Stimulated activated CD8-positive, alpha-beta memory T cell treated with anti-CD3 and anti-CD28 coated beads, Interleukin-15, amount 100 ng/mL, for 4 hours (primary cell): Measurements from ENCODE around the gene PAPSS1.
"Not testable (repeated sequence)": the region's sequence is repeated elsewhere in the genome, so short reads cannot be mapped to it uniquely, and the experiment has no call there.

Source experiments
- DNase-seq, 2 donors: peaks; one replicate each; pipeline ENCODE4 v3.0.0-alpha.2; 2020; ENCODE audit warnings: low read depth in 2 of 2

PAPSS1 gene

DNA sequence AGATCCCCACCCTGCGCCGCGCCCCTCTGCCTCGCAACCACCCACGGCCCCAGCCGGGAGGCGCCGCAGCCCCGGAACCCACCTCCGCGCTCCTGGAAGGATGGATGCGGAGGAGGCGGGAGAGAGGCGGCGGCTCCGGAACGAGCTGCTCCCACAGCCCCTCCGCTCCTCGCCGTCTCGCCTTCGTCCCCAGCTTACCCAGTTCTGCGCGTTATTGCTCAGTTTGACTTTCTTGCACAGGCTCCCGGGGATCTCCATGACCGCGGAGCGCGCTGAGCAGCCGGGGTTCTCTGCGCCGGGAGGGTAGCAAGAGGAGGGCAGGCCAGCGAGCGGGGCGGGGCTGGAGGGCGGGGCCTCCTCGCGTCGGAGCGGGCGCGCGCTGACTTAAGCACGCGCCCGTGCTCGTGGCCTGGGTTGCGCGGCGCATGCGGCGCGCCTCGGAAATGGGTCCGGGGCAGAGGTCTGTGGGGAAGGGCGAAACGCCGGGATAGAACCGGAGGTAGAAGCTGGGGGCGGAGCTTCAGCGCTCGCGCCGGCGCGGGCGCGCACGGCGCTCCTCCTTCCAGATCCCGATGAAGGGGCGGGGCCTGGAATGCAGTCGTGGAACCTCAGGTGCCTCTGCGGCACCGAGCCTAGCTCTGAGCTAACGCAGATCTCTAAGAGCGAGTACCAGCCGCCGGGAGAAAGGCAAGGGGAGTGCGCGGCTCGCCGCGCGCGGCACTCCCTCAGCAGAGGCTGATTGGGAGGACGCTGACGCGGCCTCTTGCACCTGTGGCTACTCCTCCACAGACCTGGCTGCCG is at the start of gene PAPSS1:
Gene PAPSS1 (minus strand): TSS at position 313 of the 801 bp plus-strand sequence. CDS start 55 bp downstream, at position 258.
- peak; percentile 86 to 89 for DNase-seq

DNA sequence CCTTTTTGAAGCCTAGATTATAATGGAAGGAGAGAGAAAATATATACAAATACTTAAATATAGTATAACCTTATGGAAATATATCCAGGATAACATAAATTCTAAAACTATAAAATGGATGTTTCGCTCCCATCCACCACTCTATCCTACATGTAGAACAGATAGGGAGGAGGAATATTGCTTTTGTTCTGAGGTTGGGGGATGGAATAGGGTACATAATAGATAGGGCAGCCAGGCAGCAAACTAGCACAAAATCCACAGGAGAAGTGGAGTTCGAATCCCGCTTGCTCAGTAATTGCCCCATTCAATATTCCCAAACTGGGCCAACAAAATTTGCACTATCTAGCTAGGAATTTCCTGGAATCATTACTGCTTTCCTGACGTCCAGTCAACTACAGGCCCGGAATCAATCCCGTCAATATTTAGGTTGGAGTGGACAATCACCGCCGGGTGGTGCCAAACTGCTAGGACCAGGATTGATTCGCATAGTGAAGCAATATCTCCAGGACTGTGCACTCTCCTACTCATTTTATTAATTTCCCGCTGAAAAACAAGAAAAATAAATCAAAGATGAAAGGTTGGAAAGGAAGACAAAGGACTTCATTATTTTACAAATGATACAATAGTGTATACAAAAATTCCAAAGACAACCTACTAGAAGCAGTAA is 40.4 kb upstream of the PAPSS1 start:
- DNase-seq, result no peak

DNA sequence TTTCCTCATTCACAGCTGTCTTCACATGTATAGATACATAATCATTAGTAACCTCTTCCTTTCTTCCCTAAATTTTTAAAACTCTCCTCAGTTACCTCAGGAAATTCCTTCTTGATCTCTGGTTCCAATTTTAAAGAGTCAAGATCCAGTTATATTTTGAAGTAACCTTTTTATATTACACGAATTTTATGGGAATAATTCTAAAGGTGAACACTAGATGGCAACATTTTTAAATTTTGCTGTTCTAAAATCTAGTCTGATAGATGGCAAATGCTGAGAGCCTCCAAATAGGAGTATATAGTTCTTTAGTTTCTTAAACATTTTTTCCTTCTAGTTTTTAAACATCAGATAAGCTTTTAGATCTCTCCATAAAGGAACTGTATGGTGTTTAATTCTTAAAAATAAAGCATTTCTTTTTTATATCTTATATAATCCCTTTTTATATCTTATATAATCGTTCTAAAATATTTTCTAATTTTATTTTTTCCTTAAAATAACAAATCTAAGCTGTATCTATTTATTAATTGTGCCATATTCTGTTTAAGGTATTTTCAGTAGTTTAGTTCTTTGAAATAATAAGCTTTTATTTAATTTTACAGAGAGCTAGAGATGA is 37.9 kb upstream of the PAPSS1 start:
- no peak for DNase-seq

DNA sequence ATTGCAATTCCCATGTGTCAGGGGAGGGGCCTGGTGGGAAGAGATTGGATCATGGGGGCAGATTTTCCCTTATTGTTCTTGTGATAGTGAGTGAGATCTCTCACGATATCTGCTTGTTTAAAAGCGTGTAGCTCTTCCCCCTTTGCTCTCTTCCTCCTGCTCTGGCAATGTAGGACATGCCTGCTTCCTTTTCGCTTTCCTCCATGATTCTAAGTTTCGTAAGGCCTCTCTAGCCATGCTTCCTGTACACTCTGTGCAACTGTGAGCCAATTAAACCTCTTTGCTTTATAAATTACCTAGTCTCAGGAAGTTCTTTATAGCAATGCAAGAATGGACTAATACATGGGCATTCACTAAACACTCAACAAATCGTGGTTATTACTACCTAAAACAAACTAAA is 37.2 kb upstream of the PAPSS1 start:
- no peak for DNase-seq

DNA sequence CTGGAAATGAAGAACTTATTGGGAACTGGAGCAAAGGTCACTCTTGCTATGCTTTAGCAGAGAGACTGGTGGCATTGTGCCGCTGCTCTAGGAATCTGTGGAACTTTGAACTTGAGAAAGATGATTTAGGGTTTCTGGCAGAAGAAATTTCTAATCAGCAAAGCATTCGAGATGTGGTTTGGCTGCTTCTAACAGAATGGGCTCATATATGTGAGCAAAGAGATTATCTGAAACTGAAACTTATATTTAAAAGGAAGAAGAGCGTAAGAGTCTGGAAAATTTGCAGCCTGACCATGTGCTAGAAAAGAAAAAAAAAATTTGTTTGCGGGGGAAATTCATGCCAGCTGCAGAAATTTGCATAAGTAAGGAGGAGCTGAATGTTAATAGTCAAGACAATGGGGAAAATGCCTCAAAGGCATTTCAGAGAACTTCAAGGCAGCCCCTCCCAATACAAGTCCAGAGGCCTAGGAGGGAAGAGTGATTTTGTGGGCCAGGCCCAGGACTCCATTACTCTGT is 35.9 kb upstream of the PAPSS1 start:
- no peak for DNase-seq

DNA sequence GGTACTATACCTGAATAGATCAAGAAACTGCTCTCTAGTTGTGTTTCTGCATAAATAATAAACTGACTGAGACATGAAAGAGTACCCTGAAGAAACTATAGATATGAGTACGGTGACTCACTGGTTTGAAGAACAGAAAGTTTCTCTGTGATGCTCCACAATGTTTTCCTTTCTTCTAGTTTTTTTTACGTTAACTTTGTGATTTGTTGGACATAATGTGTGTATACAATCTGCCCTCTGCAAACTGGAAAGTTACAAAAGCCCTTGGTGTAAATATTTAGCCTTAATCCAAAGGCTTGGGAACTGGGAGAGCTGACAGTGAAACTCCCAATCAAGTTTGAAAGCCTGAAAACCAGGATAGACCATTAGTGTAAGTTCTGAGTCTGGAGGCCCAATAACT is 31.6 kb upstream of the PAPSS1 start:
- no peak for DNase-seq

DNA sequence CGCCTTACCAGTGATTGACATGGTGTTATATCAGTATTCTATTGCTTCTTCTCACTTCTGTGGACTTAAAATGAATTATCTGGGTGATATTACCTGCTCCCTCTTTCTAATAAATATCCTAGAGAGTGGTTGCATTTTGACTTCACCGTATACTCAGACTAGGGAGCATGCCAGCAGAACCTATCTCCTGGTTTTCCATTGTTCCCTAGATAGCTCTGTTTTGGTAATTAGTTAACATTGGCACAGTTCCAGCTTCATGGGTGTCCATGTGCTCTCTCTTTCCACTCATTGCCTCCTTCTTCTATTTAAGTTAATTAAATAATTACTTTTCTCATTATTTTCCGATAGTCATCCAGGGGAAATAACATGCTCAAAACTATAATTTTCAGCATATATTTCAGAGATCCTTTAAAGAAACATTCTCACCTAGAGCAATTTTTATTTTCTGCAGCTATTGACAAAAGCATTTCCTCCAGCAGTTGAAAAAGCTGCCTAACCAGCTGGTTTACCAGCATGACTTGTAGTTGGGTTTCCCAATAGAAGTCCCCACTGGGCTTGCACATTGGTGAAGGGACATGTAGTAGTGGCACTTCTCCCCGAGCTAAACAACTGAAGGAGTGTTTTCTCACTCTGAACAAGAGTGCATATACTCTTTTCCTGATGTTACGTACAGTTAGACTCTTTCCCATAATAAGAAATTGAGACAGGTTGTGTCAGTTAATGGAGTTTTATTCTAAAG is 27.9 kb upstream of the PAPSS1 start:
- DNase-seq, result no peak

DNA sequence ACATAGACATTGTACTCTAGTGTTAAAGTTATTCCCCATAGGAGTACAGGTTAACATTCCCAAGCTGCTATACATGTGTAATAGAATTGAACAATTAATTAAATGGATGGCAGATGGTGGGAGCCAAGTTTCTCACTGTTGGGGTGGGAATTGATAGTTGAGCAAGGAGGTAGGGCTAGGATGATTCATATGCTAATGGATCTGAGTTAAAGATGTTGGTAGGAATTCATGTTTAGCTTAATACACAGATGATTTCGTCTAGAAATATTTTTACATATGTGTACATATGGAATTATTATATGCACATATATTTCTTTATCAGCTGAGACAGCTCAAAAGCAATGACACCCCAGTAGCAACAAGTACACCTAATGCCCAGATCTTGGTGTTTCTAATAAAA is 26.1 kb upstream of the PAPSS1 start:
- no peak for DNase-seq

DNA sequence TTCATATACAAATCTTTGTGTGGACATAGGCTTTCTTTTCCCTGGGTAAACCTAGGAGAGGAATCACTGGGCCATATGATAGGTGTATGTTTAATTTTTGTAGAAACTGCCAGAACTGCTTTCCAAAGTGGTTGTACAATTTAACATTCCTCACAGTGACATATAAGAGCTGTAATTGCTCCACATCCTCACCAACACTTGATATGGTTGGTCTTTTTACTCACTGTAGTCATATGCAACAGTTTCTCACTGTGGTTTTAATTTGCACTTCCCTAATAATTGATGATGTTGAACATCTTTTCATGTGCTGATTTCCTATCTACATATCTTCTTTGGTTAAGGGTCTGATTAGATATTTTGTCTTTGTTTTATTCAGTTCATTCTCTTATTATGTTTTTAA is 24.5 kb upstream of the PAPSS1 start:
- no peak for DNase-seq

DNA sequence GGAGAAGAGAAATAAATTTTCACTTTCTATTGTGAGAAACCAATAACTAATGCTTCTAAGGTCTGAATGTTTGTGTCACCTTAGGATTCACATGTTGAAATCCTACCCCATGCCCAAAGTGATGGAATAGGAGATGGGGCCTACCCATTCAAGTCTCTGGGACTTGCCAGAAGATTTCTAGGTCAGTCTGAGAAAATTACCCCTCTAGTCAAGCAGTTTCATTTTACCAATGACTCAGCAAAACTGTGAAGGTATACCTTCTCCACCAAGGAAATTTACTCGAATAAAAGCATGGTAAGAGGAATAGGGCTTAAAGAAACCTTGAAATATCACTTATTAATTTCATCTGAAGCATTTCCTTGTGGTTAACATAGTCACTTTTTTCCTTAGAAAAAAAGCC is 23.5 kb upstream of the PAPSS1 start:
- DNase-seq, result no peak

DNA sequence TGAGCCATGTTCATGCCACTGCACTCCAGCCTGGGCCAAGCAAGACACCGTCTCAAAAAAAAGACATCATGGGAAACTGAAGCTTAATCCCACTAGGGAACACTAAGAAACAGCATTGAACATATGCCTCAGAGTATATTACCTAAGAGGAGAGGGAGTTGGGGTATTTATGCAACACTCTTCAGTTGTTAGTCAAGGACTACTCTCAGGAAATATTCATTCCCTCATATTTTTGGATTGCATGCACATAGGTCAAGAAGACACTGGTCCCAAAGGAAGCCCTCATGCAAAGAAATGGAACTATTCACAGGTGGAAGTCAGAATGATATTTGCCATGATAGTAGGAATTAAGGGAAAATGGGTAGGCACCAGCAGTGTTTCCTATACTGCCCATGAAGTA is 22.8 kb upstream of the PAPSS1 start:
- no peak for DNase-seq

DNA sequence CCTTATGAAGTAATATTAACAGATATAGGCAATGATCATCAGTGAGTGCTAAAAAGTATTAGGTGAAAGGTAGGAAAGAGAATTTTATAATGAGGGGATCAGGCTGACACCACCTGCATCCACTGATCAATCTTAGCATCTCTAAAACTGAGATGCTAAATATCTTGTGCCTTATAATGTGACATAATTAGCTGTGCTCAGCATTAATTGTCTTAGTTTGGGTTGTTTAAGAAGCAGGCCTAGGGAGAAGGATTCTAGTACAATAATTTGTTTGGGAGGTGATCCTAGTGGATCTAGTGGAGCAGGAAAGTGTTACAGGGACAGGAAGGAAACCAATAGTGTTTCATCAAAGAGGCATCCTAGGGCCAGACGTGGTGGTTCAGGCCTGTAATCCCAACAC is 22.2 kb upstream of the PAPSS1 start:
- DNase-seq, result no peak

DNA sequence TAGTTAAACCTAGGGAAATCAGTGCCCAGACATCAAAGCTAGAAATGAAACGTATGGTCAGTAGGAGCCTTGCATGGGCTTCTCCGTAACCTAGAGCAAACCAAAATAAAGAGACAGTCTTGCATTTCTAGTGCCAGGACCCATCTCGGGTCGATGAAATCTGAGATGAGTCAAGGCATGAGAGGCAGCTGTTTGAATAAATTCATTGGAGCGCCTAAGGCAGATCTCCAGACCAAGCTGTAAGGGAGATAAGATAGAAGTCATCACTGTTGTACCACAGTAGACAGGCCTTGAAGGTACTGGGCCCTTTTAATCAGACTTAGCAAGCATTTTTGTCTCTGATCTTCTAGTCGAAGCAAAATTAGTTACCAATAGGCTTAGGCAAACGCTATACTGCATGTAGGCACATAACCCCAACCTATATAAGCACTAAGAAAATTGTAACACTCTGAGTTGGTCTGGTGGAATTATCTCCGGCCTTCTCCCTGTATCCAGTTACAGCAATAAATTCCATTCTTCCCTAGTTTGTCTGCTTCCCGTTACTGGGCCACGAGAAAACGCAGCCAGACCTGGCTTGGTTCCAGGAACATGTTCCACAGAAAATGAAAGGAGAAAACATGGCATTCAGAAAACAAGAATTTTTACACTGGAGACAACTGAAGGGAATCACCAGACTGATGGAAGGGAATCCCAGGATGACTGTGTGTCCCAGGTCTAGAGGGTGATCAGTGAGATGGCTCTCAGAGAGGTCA is 21.1 kb upstream of the PAPSS1 start:
- no peak for DNase-seq

DNA sequence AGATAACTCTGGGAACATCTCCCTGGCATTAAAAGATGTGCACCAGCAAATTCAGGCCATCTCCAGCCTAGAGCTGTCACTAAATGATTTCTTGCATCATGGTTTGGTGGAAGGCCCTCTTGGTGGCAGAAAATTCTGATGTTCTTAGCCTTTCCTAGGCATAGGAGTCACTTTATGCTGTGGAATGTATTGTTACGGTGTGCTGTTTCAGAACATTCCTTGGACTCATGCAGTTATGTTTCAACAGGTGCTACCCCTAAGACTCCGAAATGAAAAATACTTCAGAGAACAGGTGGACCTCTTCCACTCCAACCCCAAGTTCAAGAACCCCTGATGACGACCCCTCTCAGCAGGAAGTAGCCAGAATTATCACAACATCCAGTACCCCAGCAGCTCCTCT is 20.3 kb upstream of the PAPSS1 start:
- no peak for DNase-seq

DNA sequence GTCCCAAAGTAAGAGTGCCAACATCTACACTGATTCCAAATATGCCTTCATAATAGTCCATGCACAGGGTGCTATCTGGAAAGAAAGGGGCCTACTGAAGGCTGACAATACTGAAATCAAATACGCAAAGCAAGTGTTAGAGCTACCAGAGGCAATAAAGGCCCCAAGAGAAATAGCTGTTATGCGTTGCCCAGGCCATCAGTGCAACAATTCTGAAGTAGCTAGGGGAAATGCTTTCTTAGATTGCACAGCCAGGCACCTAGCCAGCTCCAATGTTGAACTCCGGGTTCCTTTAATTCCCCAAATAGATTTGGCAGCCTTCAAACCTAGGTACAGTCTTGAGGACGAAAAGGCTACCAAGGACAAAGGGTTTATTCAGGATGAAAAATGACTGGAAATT is 17.4 kb upstream of the PAPSS1 start:
- no peak for DNase-seq

DNA sequence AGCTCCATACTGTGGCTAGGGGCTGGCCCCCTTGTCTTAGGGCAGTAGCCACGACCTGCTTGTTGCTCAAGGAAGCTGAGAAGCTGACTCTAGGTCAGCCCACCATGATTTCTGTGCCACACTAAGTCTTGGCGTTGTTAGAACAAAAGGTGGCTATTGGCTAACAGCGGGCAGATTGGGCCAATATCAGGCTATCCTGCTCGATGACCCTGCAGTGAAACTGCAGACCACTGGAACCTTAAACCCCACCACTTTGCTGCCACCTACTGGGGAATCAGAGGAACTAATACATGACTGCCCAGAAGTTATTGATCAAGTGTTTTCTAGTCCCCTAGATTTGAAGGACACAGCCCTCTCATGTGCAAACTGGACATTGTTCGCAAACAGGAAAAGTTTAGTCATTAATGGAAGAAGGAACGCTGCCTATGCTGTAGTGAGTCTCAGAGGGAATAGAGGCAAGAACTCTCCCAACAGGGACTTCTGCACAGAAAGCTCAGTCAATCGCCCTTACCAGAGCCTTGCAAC is 17.0 kb upstream of the PAPSS1 start:
- DNase-seq, result peak in 1 of 2 donors; percentile 7

DNA sequence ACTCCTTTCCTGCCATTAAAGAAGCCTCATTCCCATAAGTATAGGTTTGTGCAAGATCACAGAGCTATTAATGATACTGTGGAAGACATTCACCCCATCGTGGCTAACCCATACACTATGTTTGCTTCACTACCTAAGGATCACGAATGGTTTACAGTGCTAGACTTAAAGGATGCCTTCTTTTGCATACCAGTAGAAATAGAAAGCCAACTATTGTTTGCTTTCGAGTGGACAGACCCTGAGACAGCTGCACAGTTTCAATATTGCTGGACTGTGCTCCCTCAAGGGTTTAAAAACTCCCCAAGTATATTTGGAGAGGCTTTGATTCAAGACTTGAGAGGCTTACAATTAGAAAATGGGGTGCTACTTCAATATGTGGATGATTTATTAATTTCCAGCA is 16.0 kb upstream of the PAPSS1 start:
- DNase-seq, result no peak

DNA sequence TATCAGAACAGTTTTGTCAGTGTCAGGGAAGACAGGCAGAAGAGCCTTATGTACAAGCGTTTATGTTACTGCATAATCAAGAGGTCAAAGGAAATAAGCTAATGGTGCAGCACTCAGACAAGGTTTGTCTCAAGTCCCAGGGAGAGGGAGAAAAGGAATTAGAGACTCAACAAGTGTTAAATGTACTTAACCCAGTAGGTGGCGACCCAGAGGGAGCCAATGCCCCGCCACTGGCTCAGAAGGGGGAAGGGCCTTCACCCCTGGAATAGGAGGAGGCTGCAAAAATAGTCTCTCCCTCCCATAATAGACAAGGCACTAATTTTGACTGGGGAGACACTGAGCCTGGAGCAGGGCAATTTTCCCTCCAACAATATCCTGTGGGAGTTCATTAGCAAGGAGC is 14.1 kb upstream of the PAPSS1 start:
- DNase-seq, result no peak

DNA sequence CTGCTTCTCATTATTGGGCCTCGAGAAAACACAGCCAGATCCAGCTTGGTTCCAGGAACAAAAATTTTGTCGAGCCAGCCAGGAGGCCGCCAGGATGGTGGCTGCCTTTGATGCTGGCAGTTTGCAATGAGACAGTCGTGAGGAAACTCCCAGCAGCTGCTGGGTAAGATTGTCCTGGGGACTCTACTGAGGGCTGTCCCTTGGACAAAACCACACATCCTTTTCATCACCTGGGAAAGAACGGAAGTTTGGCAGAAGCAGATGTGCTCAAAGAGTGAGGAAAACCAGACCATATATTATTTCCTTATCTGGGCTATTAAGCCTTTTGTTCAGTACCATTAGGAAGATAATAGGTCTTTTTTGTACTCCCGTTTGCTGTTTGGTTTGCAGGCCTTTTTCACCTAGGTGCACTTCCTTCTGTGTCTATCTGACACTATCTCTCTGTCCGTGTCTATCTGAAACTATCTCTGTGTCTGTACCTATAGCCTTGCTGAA is 13.4 kb upstream of the PAPSS1 start:
- DNase-seq, result no peak

DNA sequence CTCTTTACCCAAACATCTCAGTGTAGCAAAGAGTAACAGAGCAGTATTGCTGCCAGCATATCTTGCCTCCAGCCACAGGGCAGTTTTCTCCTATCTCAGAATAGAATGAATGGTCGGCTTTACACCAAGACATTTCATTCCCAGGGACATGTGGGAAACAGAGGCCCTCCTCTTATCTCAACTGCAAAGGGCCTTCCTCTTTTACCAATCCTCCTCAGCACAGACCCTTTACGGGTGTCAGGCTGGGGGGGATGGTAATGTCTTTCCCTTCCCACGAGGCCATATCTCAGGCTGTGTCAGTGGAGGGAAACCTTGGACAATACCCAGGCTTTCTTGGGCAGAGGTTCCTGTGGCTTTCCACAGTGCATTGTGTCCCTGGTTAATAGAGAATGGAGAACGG is 9.0 kb upstream of the PAPSS1 start:
- not testable (repeated sequence) for DNase-seq
